ENCODE data around the gene ROBO1. TPM values are rescaled to one million over a fixed set of nuclear protein-coding genes. Genes with fewer than 3 reads are reported as not detected.

Gene ROBO1
- polyA plus RNA-seq, 1 donor (not counting 4 experiments of a cell fraction or from before 2014, with no cell fraction given), result 27.1 TPM

- dilution Hi-C loops (cut with MboI; ENCODE audit: extremely low pct_ligation_motif_present, low sequenced_read_pairs), result no loop called here
- Histone ChIP-seq H3K27me3 (ENCODE audit: control insufficient read depth, extremely low read depth, insufficient read depth, low read length) (no peaks in the 10 kb centered on the region), H3K9me1 (ENCODE audit: control insufficient read depth, extremely low read depth, insufficient read depth, low read length) (no peaks in the 10 kb centered on the region), H3K4me2 (ENCODE audit: control insufficient read depth, extremely low read depth, insufficient read depth, low read depth, low read length) (no peak overlapping the region), H3K36me3 (ENCODE audit: control insufficient read depth in 2 of 2, extremely low read depth in 1 of 2, insufficient read depth in 2 of 2, low read length in 2 of 2) (no peaks in the 10 kb centered on the region), H3K9me3 (ENCODE audit: control insufficient read depth, low read depth, low read length) (no peaks in the 10 kb centered on the region), H3K4me3 (ENCODE audit: control insufficient read depth in 2 of 3, extremely low read depth in 1 of 3, insufficient read depth in 2 of 3, low read depth in 1 of 3, low read length in 3 of 3) (no peak overlapping the region), H3K9ac (ENCODE audit: control insufficient read depth, extremely low read depth, insufficient read depth, low read length) (no peak overlapping the region), H4K20me1 (ENCODE audit: control insufficient read depth, extremely low read depth, insufficient read depth, low read length) (no peaks in the 10 kb centered on the region), H3K4me1 (ENCODE audit: control insufficient read depth, extremely low read depth, insufficient read depth, low read length) (no peaks in the 10 kb centered on the region), H3K27ac (ENCODE audit: control insufficient read depth, insufficient read depth, low read length) (no peak overlapping the region), H3K79me2 (ENCODE audit: control insufficient read depth, insufficient read depth, low read length) (no peaks in the 10 kb centered on the region), H2AFZ (ENCODE audit: control insufficient read depth, low read length) (no peak overlapping the region)
- FAIRE-seq (no peak), DNase-seq (ENCODE audit: low read depth, low spot score) (no peak)
- no peak for TF ChIP-seq EZH2 (IDR thresholded peaks at IDR 0.05; ENCODE audit: low read length)
- TF ChIP-seq, protein P1, sequence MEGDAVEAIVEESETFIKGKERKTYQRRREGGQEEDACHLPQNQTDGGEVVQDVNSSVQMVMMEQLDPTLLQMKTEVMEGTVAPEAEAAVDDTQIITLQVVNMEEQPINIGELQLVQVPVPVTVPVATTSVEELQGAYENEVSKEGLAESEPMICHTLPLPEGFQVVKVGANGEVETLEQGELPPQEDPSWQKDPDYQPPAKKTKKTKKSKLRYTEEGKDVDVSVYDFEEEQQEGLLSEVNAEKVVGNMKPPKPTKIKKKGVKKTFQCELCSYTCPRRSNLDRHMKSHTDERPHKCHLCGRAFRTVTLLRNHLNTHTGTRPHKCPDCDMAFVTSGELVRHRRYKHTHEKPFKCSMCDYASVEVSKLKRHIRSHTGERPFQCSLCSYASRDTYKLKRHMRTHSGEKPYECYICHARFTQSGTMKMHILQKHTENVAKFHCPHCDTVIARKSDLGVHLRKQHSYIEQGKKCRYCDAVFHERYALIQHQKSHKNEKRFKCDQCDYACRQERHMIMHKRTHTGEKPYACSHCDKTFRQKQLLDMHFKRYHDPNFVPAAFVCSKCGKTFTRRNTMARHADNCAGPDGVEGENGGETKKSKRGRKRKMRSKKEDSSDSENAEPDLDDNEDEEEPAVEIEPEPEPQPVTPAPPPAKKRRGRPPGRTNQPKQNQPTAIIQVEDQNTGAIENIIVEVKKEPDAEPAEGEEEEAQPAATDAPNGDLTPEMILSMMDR (optimal IDR thresholded peaks at IDR 0.05 in 1 of 3, IDR thresholded peaks at IDR 0.05 in 1 of 3, conservative IDR thresholded peaks at IDR 0.05 in 1 of 3; ENCODE audit: extremely low read depth in 1 of 3, insufficient read depth in 2 of 3, low read length in 3 of 3), result no peak
Observed at GRCh38 chr3:79139395-79140068, 628.3 kb downstream of the ROBO1 start.

DNA sequence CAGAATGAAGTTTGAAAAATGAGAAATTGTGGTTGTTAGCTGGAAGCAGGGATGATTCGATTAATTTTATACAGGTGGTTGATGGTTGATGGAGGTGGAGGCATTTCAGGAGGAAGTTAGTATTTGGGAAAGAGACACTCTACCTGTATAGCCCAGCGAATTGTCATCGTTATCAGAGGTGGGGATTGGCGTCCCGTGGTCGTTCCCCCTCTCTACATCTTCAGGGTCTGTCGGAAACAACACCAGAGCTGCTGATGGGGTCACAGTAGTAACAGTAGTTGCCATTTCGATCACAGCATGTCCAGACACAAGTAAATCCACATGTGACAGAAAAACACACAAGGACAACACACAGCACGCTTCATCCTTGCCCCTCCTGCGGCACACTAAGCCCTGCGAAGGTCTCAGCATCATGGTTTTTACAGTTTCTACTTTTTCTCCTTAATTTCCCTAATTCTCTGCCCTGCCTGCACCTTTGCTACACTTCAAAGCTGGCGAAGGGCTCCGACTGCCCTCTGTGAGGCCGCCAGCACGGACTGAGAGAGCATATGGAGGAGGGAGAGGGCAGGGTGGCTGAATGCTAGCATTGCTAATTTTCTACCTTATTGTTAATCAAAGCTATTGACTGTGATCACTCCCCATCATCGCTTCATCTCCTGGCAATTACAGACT, 642.3 kb downstream of the ROBO1 start:
- H3K36me3 ChIP-seq (ENCODE audit: control insufficient read depth in 2 of 2, extremely low read depth in 1 of 2, insufficient read depth in 2 of 2, low read length in 2 of 2), result no peaks in the 10 kb centered on the region
- no peaks in the 10 kb centered on the region for H3K27me3 ChIP-seq (ENCODE audit: control insufficient read depth, extremely low read depth, insufficient read depth, low read length)
- H3K9ac ChIP-seq (ENCODE audit: control insufficient read depth, extremely low read depth, insufficient read depth, low read length), result no peak overlapping the region
- H3K9me3 ChIP-seq (ENCODE audit: control insufficient read depth, low read depth, low read length), result no peaks in the 10 kb centered on the region
- dilution Hi-C loops (cut with MboI; ENCODE audit: extremely low pct_ligation_motif_present, low sequenced_read_pairs), result no loop called here
- no peak overlapping the region for H2AFZ ChIP-seq (ENCODE audit: control insufficient read depth, low read length)
- TF ChIP-seq, protein P1 (optimal IDR thresholded peaks at IDR 0.05 in 1 of 3, IDR thresholded peaks at IDR 0.05 in 1 of 3, conservative IDR thresholded peaks at IDR 0.05 in 1 of 3; ENCODE audit: extremely low read depth in 1 of 3, insufficient read depth in 2 of 3, low read length in 3 of 3), result no peak
- TF ChIP-seq EZH2 (IDR thresholded peaks at IDR 0.05; ENCODE audit: low read length), result no peak
- FAIRE-seq, result no peak
- DNase-seq (ENCODE audit: low read depth, low spot score), result no peak
- H3K4me2 ChIP-seq (ENCODE audit: control insufficient read depth, extremely low read depth, insufficient read depth, low read depth, low read length), result no peak overlapping the region
- no peaks in the 10 kb centered on the region for H3K4me1 ChIP-seq (ENCODE audit: control insufficient read depth, extremely low read depth, insufficient read depth, low read length)
- no peaks in the 10 kb centered on the region for H4K20me1 ChIP-seq (ENCODE audit: control insufficient read depth, extremely low read depth, insufficient read depth, low read length)
- H3K79me2 ChIP-seq (ENCODE audit: control insufficient read depth, insufficient read depth, low read length), result no peaks in the 10 kb centered on the region
- no peak overlapping the region for H3K4me3 ChIP-seq (ENCODE audit: control insufficient read depth in 2 of 3, extremely low read depth in 1 of 3, insufficient read depth in 2 of 3, low read depth in 1 of 3, low read length in 3 of 3)
- H3K9me1 ChIP-seq (ENCODE audit: control insufficient read depth, extremely low read depth, insufficient read depth, low read length), result no peaks in the 10 kb centered on the region
- no peak overlapping the region for H3K27ac ChIP-seq (ENCODE audit: control insufficient read depth, insufficient read depth, low read length)
